B cell (primary cell): ENCODE data around the gene FZR1. TPM values are rescaled to one million over a fixed set of nuclear protein-coding genes. Genes with fewer than 3 reads are reported as not detected.

Experiments
- ATAC-seq: fragments of 200-7000 bp; cut with Tn5 transposase; one replicate; pipeline ENCODE4 v1.10.0; 2021; ENCODE audit warnings: low read depth, mild to moderate bottlenecking, moderate number of reproducible peaks, moderate library complexity
- CTCF ChIA-PET: fragments of 350-600 bp; sonication (Branson Sonifier 250); formaldehyde crosslinking; loops from one replicate; lab custom pipeline; 2021; ENCODE audit warnings: antibody characterized with exemption, inconsistent platforms; lab: Charles Lee
- POLR2A ChIA-PET: fragments of 350-600 bp; sonication (Branson Sonifier 250); formaldehyde crosslinking; loops from one replicate; lab custom pipeline; 2021; ENCODE audit warnings: antibody characterized with exemption; lab: Charles Lee
- DNase-seq: peaks from one replicate; pipeline ENCODE4 v3.0.0; 2013
- H2AFZ ChIP-seq: 2 replicates; pipeline ENCODE4 v1.6.1; 2012; ENCODE audit warnings: mild to moderate bottlenecking, low read depth, low read length; ENCODE audit not compliant: insufficient read depth, poor library complexity, severe bottlenecking
- H3K27ac ChIP-seq, 2 donors: 1 replicate in 1 of 2; 2 replicates in 1 of 2; pipeline ENCODE4 v1.5.1; 2012 to 2013; ENCODE audit warnings: low read length in 2 of 2, mild to moderate bottlenecking in 2 of 2, moderate library complexity in 1 of 2
- H3K27me3 ChIP-seq, 4 experiments: fragments of 200-600 bp in 1 of 4; sonication (generic) in 1 of 4; replicated peaks in 1 of 4; 1 replicate in 2 of 4; 2 replicates in 2 of 4; pipeline versions ENCODE4 v1.6.1 to v1.7.0; 2013 to 2016; ENCODE audit warnings: low read length in 3 of 4, mild to moderate bottlenecking in 2 of 4, mixed read lengths in 1 of 4, moderate library complexity in 1 of 4; ENCODE audit not compliant: insufficient read depth in 4 of 4, control insufficient read depth in 3 of 4; ENCODE audit errors: control extremely low read depth in 1 of 4
- H3K36me3 ChIP-seq, 2 experiments: replicated peaks in 1 of 2; 1 replicate in 1 of 2; 2 replicates in 1 of 2; pipeline versions ENCODE4 v1.6.1 to v1.7.1; 2013; ENCODE audit warnings: low read length in 1 of 2; ENCODE audit not compliant: insufficient read depth in 2 of 2, control insufficient read depth in 1 of 2; ENCODE audit errors: control extremely low read depth in 1 of 2, extremely low read depth in 1 of 2
- H3K4me1 ChIP-seq, 2 donors: fragments of 200-600 bp in 1 of 2; sonication (generic) in 1 of 2; 1 replicate in 1 of 2; 2 replicates in 1 of 2; pipeline versions ENCODE4 v1.5.1 to v1.6.1; 2013 to 2017; ENCODE audit warnings: low read length in 2 of 2; ENCODE audit not compliant: control insufficient read depth in 2 of 2, insufficient read depth in 2 of 2
- H3K4me2 ChIP-seq: replicated peaks from 2 replicates; pipeline ENCODE3; 2012; ENCODE audit warnings: mild to moderate bottlenecking, low read depth, low read length; ENCODE audit not compliant: poor library complexity, severe bottlenecking
- H3K4me3 ChIP-seq, 5 experiments: fragments of 200-600 bp in 1 of 5; sonication (generic) in 1 of 5; 1 replicate in 3 of 5; 2 replicates in 2 of 5; pipeline versions ENCODE4 v1.5.1 to v1.7.0; 2011 to 2016; ENCODE audit warnings: low read length in 4 of 5, mild to moderate bottlenecking in 4 of 5, low read depth in 2 of 5, control low read depth in 1 of 5, moderate library complexity in 1 of 5; ENCODE audit not compliant: insufficient read depth in 1 of 5; ENCODE audit errors: control extremely low read depth in 1 of 5, extremely low read depth in 1 of 5
- H3K79me2 ChIP-seq: fragments of 200-600 bp; sonication (generic); one replicate; pipeline ENCODE4 v1.6.0; 2016; ENCODE audit warnings: low read length; ENCODE audit not compliant: control insufficient read depth, insufficient read depth
- H3K9ac ChIP-seq: fragments of 200-600 bp; sonication (generic); 2 replicates; pipeline ENCODE4 v1.6.1; 2017; ENCODE audit warnings: mild to moderate bottlenecking, low read length, moderate library complexity
- H3K9me3 ChIP-seq, 3 donors: one replicate each; pipeline versions ENCODE4 v1.6.1 to v1.7.1; 2013; ENCODE audit warnings: low read length in 2 of 3; ENCODE audit not compliant: control insufficient read depth in 2 of 3, insufficient read depth in 1 of 3; ENCODE audit errors: control extremely low read depth in 1 of 3
- H4K20me1 ChIP-seq: 2 replicates; pipeline ENCODE4 v1.6.0; 2012; ENCODE audit warnings: mild to moderate bottlenecking, low read length; ENCODE audit not compliant: insufficient read depth, control insufficient read depth, poor library complexity, severe bottlenecking
- H3K27ac Mint-ChIP-seq: one replicate; pipeline ENCODE4 v1.8.0; 2021; ENCODE audit warnings: mixed read lengths
- H3K27me3 Mint-ChIP-seq: one replicate; pipeline ENCODE4 v1.8.0; 2021; ENCODE audit warnings: mixed read lengths
- H3K4me1 Mint-ChIP-seq: one replicate; pipeline ENCODE4 v1.8.0; 2021; ENCODE audit warnings: mixed read lengths
- H3K4me3 Mint-ChIP-seq: one replicate; pipeline ENCODE4 v1.8.0; 2021; ENCODE audit warnings: mixed read lengths
- H3K9me3 Mint-ChIP-seq: one replicate; pipeline ENCODE4 v1.8.0; 2022; ENCODE audit warnings: mixed read lengths; ENCODE audit not compliant: insufficient read depth
- EZH2 ChIP-seq: IDR thresholded peaks from 2 replicates; pipeline ENCODE4 v1.6.1; 2012; ENCODE audit warnings: borderline replicate concordance, low read depth, mild to moderate bottlenecking, moderate library complexity, low read length; ENCODE audit not compliant: insufficient read depth, poor library complexity, severe bottlenecking
- WGBS: methylation state at CpG from one replicate; pipeline ENCODE4 v1.1.5; 2013; ENCODE audit warnings: missing lambda C conversion rate; ENCODE audit not compliant: insufficient coverage; 5-methylcytosine and 5-hydroxymethylcytosine counted together
- intact Hi-C: fragments of 100-400 bp; cut with micrococcal nuclease; formaldehyde crosslinking; loops from one replicate; pipeline ENCODE4 v1.10.0; 2022
- polyA plus RNA-seq: library from polyadenylated mRNA; depleted of rRNA; stranded (reverse); fragments of >200 nt; gene quantifications from 2 replicates; pipeline ENCODE4 v1.2.3, GENCODE V29; 2012
- total RNA-seq, 2 donors: library from RNA; stranded (reverse); fragments of 120-200 nt in 1 of 2; gene quantifications; 1 replicate in 1 of 2; 2 replicates in 1 of 2; pipeline versions ENCODE4 v1.2.3 to v1.2.4, GENCODE V29; 2013 to 2022
- TF ChIP-seq, protein P1 (sequence below): fragments of 200-600 bp; IDR thresholded peaks from one replicate; pipeline ENCODE4 v1.8.0; 2022; ENCODE audit warnings: antibody characterized with exemption, mild to moderate bottlenecking

The FZR1 gene
- total and polyA plus RNA-seq, 2 donors (not counting 1 experiment from before 2014, with no cell fraction given), result 83.5 to 96.1 TPM

DNA sequence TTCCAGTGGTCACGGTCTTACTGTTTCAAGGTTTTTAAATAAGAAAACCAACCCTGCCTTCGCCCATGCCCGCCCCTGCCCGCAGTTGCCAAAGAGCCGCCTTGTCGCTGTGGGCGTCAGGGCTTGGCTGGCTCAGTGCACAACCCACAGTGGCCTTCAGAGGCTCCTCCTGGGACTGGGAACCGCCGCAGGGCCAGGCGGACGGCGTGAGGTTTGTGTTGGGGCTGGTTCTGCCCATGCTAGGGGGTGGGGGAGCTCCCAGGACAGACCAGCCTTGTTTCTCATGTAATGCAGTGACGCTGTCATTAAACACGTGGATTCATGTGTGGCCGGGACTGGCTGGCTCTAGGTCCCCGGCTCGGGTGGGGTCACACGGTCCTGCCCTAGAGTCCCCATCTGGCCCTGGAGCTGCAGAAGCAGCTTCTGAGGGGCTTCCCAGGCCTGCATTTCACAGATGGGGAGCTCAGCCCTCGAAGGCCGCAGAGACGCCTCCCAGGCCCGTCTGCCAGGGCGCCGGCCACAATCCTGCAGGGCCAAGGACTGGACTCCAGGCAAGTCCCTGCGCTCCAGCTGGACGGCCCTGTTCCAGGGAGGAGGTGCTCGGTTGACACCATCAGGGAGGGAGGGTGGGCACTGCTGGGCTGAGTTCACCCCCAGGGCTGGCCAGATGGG is 30.5 kb downstream of the FZR1 start:
- intact Hi-C loops, result no loop called here
- Mint-ChIP-seq H3K27ac (no peak overlapping the region), H3K9me3 (no peaks in the 10 kb centered on the region), H3K4me1 (no peaks in the 10 kb centered on the region), H3K4me3 (no peak overlapping the region), H3K27me3 (no peaks in the 10 kb centered on the region)
- Histone ChIP-seq H3K79me2 (no peaks in the 10 kb centered on the region), H3K4me3 (no peak overlapping the region), H3K9me3 (peaks cover 0 to 8% (median 0%) of the 10 kb centered on the region in 3 donors), H3K9ac (no peak overlapping the region), H3K27ac (no peak overlapping the region), H4K20me1 (peaks cover 15% of the 10 kb centered on the region), H3K4me1 (no peaks in the 10 kb centered on the region), H3K4me2 (no peak overlapping the region), H3K27me3 (no peaks in the 10 kb centered on the region), H3K36me3 (peaks cover 0 to 36% of the 10 kb centered on the region in 2 experiments), H2AFZ (no peak overlapping the region)
- WGBS, result 95% methylated on average over 24 of the region's 27 CpGs
- ChIA-PET POLR2A (no interaction called here), CTCF (no interaction called here)
- TF ChIP-seq, protein P1, sequence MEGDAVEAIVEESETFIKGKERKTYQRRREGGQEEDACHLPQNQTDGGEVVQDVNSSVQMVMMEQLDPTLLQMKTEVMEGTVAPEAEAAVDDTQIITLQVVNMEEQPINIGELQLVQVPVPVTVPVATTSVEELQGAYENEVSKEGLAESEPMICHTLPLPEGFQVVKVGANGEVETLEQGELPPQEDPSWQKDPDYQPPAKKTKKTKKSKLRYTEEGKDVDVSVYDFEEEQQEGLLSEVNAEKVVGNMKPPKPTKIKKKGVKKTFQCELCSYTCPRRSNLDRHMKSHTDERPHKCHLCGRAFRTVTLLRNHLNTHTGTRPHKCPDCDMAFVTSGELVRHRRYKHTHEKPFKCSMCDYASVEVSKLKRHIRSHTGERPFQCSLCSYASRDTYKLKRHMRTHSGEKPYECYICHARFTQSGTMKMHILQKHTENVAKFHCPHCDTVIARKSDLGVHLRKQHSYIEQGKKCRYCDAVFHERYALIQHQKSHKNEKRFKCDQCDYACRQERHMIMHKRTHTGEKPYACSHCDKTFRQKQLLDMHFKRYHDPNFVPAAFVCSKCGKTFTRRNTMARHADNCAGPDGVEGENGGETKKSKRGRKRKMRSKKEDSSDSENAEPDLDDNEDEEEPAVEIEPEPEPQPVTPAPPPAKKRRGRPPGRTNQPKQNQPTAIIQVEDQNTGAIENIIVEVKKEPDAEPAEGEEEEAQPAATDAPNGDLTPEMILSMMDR, result no peak
- TF ChIP-seq EZH2, result no peak
- DNase-seq (no peak), ATAC-seq (no peak)

DNA sequence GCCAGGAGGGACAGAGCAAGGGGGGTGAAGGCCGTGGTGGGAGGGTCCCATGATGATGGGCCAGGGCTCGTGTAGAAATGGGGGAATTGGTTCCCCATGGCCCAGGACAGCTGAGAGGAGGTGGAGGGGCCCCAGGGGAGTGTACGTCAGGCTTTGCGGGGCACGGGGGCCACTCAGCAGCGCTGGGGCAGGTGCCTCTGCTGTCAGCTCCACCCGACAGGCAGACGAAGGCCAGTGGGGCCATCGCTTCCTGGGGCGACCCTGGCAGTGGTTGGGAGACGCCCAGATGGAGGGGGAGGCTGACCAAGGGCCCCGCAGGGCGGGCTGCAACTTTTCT is 31.0 kb downstream of the FZR1 start:
- intact Hi-C loops, result no loop called here
- Histone ChIP-seq H3K4me1 (no peaks in the 10 kb centered on the region), H3K9me3 (peaks cover 0 to 8% (median 0%) of the 10 kb centered on the region in 3 donors), H3K79me2 (no peaks in the 10 kb centered on the region), H3K36me3 (peaks cover 0 to 33% of the 10 kb centered on the region in 2 experiments), H4K20me1 (peaks cover 15% of the 10 kb centered on the region), H3K4me2 (no peak overlapping the region), H3K27ac (no peak overlapping the region), H3K4me3 (no peak overlapping the region), H3K9ac (no peak overlapping the region), H2AFZ (no peak overlapping the region), H3K27me3 (no peaks in the 10 kb centered on the region)
- TF ChIP-seq, protein P1, result no peak
- TF ChIP-seq EZH2, result no peak
- Mint-ChIP-seq H3K27me3 (no peaks in the 10 kb centered on the region), H3K9me3 (no peaks in the 10 kb centered on the region), H3K4me1 (no peaks in the 10 kb centered on the region), H3K27ac (no peak overlapping the region), H3K4me3 (no peak overlapping the region)
- DNase-seq (no peak), ATAC-seq (no peak)
- POLR2A ChIA-PET, result no interaction called here
- WGBS, result 79% methylated on average over 13 of the region's 13 CpGs
- CTCF ChIA-PET, result interaction anchor here (1.5 kb wide), 1 partner anchor 9 kb away, joined by 3 read pairs; no protein-coding TSS in a partner anchor
